Stimulated activated CD4-positive, alpha-beta T cell treated with anti-CD3 and anti-CD28 coated beads, TNF-alpha, amount 100 ng/mL, for 1 hour (primary cell): Measurements from ENCODE around the gene MALRD1.
"Not testable (repeated sequence)": the region's sequence is repeated elsewhere in the genome, so short reads cannot be mapped to it uniquely, and the experiment has no call there.

Source experiments
- DNase-seq, 3 donors: peaks; one replicate each; pipeline ENCODE4 v3.0.0-alpha.2; 2020; ENCODE audit warnings: low read depth in 3 of 3, low spot score in 1 of 3

Gene MALRD1

DNA sequence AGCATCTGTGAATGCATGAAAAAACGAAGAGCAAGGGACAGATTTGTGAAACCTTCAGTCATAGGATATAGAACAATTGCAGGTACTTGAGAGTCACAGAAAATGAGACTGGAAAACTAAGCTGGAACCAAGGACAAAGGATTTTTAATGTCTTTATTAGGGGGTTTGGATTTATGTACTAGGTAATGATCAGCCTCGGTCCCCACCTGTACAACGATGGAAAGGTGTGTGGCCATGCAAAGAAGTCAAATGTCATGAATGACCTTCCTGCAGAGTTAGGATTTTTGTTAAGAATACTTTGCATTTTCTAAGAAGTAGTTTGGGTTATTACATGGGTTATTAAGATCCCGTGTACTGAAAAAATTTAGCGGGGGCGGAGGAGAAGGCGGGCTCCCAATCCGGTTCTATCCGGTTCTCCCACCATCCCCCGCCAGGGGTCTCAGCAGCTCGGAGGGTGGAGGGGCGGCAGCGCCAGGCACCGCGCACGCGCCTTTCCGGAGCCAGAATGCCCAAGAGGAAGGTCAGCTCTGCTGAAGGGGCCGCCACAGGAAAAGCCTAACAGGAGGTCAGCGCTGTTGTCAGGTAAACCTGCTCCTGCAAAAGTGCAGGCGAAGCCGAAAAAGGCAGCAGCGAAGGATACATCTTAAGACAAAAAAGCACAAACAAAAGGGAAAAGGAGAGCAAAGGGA is 440.1 kb downstream of the MALRD1 start:
- DNase-seq = no peak

DNA sequence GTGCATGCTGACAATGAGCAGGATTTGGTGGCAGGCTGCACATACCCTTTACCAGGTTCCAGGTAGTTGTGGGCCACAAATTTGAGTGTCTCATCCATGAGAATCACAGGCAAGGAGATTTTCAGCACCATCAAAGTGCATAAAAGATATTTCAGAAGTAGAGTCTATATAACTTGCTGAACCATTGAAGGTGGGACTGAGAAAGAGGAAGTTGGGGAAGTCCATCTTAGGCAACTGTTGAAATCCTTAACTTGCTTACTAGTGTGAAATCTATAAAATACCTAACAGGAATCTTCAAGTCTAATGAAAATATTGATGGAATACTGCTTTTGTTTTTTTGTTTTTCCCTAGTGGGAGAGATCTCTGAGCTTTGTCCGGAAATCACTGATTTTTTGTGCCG is 442.6 kb downstream of the MALRD1 start:
- no peak for DNase-seq

DNA sequence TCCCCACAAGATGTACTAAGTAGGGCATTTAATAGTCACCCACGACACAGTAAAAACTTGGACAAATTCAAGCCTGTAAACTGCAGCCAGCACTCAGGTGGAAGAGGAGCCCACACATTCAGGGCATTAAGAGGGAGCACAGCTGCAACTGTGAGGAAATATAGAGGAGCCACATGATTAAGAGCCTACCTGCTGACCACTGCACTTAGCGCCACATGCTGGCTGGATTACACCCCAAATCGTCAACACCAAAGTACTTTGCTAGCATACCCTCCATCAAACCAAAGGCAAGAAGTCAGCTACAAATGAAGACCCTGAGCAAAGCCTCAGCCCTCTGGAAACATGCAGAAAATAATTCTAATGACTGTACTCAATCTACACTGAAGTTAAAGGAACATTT is 445.3 kb downstream of the MALRD1 start:
- no peak for DNase-seq

DNA sequence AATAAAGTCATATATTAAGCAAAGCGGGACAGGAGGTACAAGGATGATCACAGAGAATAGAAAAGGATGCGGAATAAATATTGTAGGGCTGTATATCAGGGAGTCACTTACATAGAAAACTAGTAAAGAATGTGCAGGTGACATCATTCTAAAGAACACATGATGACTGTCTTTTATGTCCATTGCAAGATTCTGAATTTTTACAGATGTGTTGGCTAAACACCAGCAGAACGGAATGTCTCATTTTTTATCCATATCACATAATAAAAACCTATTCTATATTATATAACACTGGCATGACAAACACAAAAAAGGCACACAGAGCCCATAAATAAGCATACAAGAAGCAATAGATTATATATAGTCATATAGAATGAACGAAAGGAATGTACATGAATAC is 448.4 kb downstream of the MALRD1 start:
- DNase-seq = no peak

DNA sequence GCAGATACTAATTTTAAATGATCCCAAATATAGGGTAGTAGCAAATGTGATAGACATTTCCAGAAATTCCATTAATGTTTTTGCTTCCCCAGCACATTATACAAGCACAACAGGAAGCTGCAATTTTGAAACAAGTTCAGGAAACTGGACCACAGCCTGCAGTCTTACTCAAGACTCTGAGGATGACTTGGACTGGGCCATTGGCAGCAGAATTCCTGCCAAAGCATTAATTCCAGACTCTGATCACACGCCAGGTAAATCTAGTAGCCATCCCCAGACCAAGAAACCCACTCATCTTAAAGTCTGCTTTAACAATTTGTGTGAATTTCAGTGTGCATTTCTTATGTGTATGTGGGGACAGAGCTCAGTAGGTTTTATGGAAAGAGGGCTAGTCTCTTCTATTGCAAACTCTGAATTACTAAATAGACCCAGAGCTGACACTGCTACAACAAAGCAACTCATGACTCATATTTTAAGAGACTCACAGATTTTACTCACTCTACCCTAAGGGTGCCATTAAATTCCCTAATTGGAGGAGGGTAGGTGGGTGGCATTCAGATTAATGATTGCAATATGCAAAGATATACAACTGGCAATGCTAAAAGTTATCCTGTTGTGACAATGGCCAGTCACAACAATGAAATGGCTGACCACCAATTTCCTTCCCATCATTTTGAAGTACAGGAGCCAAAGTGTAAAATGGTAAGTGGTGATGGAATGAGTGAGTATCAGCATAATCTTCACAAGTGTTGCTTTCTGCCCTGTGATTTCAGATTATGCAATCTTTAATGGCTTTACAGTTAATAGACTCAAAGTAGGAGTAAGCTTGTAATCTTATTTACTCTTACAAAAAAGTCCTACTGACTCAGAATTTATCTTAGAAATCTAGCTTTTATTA is 450.0 kb downstream of the MALRD1 start:
- DNase-seq = no peak

DNA sequence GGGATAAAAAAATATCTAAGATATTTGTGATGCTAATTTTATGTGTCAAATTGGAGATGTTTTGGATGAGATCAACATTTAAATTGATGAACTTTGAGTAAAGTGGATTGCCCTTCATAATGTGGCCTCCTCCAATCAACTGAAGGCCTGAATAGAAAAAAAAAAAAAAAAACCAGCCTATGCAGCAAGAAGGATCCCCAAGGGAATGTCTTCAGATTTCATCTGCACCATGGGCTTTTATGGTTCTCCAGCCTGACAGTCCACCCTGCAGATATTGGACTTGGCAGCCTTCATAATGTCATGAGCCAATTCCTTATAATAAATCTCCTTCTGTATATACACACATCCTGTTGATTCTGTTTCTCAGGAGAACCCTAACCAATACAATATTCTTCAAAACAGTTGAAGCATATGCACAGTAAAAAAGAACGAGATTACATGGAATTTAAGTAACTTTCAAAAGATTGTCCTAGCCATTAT is 450.7 kb downstream of the MALRD1 start:
- DNase-seq = no peak

DNA sequence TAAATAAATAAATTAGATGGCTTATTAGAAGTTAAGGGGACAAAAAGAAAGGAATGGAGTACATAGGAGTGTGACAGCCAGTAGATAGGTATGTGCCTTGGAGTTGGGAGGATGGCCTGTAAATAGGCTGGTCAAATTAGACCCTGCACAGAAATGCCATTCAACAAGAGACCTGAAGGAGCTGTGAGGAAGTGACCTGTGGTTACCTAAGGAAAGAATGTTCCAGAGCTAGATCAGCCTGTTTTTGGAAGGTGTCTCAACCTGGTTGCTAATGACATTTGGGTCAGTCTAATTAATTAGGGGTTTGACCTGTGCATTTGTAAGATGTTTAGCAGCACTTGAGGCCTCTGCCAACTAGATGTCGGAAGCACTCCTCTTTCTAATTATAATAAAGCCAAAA is 452.4 kb downstream of the MALRD1 start:
- DNase-seq = no peak

DNA sequence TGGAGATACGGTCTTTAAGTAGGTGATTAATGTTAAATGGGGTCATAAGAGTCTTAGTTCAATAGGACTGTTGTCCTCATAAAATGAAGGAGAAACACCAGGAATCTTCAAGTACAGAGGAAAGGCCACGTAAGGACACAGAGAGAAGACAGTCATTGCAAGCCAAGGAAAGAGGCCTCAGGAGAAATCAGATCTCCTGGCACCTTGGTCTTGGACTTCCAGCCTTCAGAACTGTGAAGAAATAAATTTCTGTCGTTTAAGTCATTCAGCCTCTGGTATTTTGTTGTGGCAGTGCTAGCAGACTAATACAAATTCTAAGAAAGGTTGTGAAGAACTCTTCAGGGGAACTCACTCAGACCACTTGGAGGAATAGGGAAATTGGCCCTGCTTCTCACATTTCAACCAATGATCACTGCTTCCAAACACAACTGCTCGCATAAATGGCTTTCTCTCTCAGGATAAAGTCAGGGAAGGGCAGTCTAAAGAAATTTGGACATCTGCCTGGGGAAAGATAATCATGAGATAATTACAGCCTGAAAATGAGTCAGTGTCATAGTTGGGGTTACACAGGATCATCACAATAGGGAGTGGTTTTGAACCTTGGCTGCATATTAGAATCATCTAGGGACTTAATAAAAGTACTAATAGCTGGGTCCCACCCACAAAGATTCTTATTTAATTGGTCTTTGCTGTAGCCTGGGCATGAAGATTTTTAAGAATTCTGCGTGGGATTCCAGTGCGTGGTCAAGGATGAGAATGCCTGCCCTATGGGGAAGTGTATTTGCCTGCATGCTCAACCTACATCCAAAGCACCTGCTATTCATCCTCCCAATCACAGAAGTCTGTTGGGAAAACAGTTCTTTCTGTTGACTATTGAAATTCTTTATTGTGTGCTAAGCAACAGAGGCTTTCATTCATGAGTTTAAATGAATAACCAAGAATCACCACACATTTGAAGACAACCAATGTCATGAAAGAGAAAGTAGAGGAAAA is 457.0 kb downstream of the MALRD1 start:
- DNase-seq = no peak

DNA sequence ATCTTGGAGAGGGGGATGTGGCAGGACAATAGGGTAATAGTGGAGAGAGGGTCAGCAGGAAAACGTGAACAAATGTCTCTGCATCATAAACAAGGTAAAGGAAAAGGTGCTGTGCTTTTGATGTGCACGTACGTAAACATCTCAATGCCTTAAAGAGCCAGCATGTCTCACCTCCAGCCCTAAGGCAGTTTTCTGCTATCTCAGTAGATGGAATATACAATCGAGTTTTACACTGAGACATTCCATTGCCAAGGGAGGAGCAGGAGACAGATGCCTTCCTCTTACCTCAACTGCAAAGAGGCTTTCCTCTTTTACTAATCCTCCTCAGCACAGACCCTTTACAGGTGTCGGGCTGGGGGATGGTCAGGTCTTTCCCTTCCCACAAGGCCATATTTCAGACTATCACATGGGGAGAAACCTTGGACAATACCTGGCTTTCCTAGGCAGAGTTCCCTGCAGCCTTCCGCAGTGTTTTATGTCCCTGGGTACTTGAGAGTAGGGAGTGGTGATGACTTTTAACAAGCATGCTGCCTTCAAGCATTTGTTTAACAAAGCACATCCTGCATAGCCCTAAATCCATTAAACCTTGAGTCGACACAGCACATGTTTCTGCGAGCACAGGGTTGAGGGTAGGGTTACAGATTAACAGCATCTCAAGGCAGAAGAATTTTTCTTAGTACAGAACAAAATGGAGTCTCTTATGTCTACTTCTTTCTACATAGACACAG is 461.6 kb downstream of the MALRD1 start:
- not testable (repeated sequence) for DNase-seq

DNA sequence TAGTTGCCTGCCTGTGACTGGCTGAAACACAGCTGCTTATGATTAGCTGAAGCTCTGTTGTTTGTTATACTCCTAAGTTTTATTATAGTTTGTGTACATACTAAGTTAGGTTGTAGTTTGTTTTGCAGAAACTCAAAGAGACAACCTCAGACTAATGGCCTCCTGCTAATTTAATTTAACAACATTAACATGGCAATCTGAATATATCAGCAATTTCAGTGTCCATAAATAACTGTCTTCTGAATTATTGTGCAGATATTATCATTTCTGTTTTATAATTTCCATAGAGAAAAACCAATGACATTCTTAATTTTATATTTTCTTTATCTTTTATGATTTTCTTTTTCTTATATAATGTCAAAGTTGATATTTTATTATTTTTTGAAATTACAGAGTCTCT is 469.5 kb downstream of the MALRD1 start:
- no peak for DNase-seq

DNA sequence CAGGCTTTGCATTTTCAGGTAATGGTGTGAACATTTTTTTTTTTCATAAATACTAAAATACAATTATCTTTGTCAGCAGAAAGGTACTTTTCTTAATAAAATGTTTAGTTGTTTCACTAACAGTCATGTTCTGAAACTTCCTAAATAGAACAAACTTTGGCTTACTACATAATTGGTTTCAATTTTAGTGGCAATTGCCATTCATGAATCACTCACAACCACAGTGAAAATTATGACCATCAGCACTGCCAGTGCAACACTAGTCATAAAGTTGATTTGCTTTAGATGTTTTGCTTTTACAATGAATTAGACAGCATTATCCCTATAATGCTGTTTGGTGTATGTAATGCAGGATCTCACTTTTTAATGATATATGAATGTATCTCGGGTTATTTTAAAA is 470.0 kb downstream of the MALRD1 start:
- no peak for DNase-seq

DNA sequence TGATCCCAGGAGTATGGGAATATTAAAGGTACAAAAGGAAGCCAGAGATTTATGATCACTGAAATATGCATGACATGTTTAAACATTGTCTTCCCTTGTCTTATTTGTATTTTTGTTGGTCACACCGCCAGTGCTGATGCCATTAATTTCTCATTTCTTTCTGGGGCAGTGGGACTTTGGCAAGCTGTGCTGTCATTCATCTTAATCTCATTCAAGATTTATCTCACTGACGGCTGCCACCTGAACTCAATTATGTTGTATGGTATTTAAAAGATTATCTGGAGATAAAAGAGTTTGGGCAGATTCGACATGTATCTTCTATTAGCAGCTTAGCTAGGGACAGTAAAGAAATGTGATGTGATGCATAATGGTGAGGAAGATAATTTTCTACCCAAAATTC is 482.7 kb downstream of the MALRD1 start:
- no peak for DNase-seq

DNA sequence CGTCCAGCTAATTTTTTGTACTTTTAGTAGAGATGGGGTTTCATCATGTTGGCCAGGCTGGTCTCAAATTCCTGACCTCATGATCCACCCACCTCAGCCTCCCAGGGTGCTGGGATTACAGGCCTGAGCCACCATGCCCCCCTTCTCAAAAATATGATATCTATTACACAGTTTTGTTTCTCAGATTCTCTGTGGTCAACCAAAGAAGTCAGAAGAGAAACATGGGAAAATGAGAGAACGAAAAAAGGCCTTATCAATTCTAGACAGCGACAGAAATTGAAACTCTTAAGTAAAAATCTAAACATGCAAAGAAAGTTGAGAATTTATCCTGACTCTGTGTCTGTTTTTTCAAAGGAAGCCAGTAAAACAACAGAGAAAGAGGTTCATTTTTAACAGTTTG is 483.8 kb downstream of the MALRD1 start:
- DNase-seq = no peak

DNA sequence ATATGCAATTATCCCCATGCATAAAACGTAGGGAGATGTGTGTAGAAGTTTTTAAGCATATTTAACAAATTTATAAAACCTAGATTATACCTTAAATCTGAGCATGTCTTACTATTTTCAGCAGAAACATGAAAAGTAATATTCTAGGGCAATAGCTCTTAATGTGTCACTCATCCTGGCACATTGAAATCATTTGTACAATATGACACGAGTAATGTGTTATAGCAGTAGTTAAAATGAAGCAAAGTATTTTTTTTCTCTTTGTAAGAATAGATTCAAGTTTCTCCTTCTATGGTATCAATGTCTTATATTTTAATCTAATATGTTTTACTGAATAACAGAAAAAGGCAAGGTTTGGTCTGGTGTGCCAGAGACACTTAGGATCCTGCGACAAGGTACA is 492.7 kb downstream of the MALRD1 start:
- no peak for DNase-seq

DNA sequence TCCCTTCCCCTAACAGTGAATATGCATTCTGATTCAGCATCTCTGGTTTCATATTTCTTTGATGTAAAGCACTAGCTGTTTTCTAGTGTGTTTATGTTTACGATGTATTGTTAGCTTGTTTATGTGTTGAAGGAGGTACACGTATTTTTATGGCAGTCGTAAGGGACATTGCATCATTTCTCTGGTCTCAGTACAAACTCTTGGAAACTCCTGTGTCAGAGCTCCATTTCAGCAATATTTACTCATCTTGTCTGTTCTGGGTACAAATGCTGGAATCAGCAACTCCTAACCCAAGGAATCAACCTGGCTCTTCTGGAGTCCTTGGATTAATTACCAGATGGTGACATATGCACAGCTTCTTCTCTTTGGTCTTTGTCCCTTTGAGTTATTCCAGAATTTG is 497.6 kb downstream of the MALRD1 start:
- no peak for DNase-seq

DNA sequence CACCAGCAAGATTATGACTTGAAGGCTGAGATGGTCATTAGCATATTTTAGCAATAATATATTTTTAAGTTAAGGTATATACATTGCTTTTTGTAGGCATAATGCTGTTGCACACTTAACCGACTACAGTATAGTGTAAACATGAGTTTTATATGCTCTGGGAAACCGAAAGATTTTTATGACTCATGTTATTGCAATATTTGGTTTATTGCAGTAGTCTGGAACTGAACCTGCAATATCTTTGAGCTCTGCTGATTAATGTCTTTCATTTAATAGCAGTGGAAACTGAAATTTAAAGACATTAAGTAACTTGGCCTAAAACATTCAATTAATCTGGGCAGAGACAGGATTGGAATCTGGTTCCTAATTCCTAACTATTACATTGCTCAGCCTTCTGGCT is 500.9 kb downstream of the MALRD1 start:
- no peak for DNase-seq

DNA sequence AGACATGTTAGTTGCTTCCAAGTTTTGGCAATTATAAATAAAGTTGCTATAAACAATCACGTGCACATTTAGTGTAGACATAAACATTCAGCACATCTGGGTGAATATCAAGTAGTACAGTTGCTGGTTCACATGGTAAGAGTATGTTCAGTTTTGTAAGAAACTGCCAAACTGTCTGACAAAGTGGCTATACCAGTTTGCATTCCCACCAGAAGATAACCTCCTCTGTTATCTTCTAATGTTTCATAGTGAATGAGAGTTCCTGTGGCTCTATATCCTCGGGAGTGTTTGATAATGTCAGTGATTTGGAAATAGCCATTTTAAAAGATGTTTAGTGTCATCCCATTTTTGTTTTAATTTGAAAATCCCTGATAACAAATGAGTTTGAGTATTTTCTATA is 508.1 kb downstream of the MALRD1 start:
- DNase-seq = no peak

DNA sequence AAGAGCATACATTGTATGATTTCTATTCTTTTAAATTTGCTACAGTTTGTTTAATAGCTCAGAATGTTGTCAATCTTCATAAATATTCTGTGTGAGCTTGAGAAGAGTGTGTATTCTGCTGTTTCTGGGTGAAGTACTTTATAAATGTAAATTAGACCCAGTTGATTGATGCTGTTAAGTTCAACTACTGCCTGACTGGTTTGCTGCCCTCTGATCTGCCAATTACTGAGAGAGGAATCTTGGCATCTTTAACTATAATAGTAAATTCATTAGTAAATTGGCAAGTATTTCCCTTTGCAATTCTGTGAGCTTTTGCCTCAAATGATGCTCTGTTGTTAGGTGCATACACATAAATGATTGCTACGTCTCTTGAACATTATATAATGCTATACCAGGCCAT is 512.6 kb downstream of the MALRD1 start:
- no peak for DNase-seq

DNA sequence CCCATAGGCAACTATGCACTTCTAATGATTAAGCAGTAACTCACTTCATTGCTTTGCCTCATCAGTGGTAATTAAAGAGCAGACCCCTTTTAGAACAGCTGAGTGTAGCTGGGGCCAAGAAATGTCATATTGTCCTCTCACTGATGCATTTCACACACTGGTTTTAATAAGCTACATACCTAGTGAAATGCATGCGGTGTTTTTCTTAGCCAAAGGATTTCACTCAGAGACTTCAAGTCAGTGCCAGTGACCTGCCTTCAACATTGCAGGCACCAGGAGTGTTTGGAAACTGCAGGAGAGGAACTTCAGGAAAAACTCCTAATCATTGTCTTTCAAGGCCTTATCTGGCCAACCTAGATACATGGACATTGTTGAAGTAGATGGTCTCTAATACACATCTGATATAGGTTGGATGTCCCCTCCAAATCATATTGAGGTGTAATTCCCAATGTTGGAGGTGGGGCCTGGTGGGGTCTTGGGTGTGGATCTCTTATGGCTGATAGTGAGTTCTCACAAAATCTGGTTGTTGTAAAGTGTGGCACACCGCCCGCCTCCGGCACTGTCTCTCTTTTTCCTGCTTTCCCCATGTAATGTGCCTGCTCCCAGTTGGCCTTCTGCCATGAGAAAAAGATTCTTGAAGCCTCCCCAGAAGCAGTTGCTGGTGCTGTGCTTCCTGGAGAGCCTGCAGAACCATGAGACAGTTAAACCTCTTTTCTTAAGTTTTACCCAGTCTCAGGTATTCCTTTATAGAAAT is 515.0 kb downstream of the MALRD1 start:
- no peak for DNase-seq

DNA sequence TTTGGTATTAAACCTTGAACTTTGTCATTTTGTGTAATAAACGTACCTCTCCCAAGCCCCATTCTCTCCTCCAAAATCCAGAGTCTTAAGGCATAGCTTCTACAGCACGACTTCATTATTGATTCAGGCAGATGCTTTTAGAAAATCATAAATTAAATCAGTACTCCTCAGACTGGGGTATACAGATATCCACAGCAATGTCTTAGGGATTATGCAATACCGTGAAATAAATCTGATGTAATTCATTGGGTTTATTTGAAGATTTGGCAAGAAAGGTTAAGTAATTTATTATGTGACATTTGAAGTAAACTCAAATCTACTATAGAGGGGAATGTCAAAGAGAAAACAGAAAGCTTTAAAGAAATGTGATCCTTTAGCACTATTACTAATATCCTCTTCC is 521.5 kb downstream of the MALRD1 start:
- no peak for DNase-seq
